ENCODE results near the gene CDC37.
"Not testable (repeated sequence)": the region's sequence is repeated elsewhere in the genome, so short reads cannot be mapped to it uniquely, and the experiment has no call there.

DNA sequence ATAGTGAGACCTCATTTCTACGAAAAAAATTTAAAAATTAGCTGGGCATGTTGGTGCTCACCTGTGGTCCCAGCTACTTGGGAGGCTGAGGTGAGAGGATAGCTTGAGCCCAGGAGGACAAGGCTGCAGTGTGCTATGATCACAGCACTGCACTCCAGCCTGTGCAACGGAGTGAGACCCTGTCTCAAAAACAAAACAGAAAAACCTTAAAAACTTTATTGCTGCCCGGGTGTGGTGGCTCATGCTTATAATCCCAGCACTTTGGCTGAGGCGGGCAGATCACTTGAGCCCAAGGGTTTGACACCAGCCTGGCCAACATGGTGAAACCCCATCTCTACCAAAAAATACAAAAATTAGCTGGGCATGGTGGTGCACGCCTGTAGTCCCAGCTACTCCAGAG lies 7.9 kb upstream of the CDC37 start:
- not testable (repeated sequence) for TF ChIP-seq CTCF, POLR2A, POLR2AphosphoS5 (IDR thresholded peaks at IDR 0.05)

Data from breast epithelium (tissue), 3 donors.